HUES48 (cell line): ENCODE results near the gene FBP1.

ENCODE experiments used
- H3K27ac ChIP-seq: one replicate; pipeline ENCODE4 v1.7.0; 2013; ENCODE audit warnings: low read depth, low read length, inconsistent platforms
- H3K27me3 ChIP-seq: 2 replicates; pipeline ENCODE4 v1.6.1; 2013; ENCODE audit warnings: mild to moderate bottlenecking, low read length; ENCODE audit not compliant: control insufficient read depth, insufficient read depth
- H3K36me3 ChIP-seq: 2 replicates; pipeline ENCODE4 v1.6.1; 2013; ENCODE audit warnings: low read length; ENCODE audit not compliant: control insufficient read depth, insufficient read depth
- H3K4me1 ChIP-seq: 2 replicates; pipeline ENCODE4 v1.6.1; 2013; ENCODE audit warnings: mild to moderate bottlenecking, low read length; ENCODE audit not compliant: control insufficient read depth, insufficient read depth
- H3K4me3 ChIP-seq: 2 replicates; pipeline ENCODE4 v1.5.1; 2013; ENCODE audit warnings: mild to moderate bottlenecking, low read depth, low read length
- H3K9ac ChIP-seq: 2 replicates; pipeline ENCODE4 v1.6.1; 2013; ENCODE audit warnings: mild to moderate bottlenecking, low read depth, low read length, moderate library complexity
- H3K9me3 ChIP-seq: 2 replicates; pipeline ENCODE4 v1.6.1; 2013; ENCODE audit warnings: low read length; ENCODE audit not compliant: control insufficient read depth, insufficient read depth

FBP1 gene

DNA sequence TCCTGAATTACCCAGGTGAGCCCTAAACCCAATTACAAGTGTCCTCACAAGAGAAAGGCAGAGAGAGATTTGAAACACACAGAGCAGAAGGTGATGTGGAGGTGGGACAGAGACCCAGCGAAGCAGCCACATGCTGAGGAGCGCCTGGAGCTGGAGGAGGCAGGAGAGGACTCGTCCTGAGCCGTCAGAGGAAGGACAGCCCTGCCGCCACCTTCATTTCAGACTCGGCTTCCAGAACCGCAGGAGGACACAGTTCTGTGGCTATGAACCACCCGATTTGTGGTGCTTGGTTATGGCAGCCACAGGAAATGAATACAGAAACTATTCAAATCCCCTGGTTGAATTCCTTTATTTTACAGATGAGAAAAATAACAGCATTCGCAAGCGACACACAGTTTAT, 16.4 kb upstream of the FBP1 start:
- Histone ChIP-seq H3K27ac (no peak overlapping the region), H3K9me3 (no peaks in the 10 kb centered on the region), H3K9ac (no peak overlapping the region), H3K36me3 (no peaks in the 10 kb centered on the region), H3K4me1 (peaks cover 18% of the 10 kb centered on the region), H3K4me3 (no peak overlapping the region), H3K27me3 (no peaks in the 10 kb centered on the region)

DNA sequence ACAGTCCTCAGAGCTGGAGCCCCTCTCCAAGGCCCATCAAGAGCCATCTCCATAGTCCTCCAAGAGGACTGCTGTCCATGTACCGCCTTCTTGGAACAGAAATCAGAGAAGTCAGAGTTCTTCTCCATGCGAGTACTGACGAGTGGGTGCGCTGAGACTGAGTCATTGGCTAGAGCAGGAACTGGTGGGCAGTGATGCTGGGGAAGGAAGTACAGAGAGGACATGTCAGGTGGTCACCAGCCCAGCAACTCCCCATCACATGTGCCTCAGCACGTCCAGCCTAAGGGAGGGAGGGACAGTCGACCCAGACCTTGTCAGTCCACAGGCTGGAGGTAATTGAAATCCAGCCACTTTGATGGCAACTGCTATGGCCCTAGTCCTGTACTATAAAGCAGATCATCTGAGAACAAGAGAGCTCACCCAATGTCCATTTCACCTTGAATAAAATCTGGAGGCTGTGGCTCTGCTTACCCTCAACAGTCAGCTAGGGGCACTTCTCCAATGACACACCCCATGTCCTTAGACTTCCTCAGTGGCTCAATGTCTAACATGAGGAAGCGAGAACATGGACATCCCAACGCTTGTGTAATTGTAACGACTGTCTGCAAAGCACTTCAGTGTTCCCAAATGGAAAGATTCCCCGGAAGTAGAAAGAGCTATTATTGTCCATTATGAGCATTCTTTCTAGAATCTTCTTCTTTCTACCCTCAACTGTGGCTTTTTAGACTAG, 15.0 kb upstream of the FBP1 start:
- no peak overlapping the region for H3K4me3 ChIP-seq
- no peaks in the 10 kb centered on the region for H3K9me3 ChIP-seq
- peaks cover 18% of the 10 kb centered on the region for H3K4me1 ChIP-seq
- H3K9ac ChIP-seq: no peak overlapping the region
- no peaks in the 10 kb centered on the region for H3K27me3 ChIP-seq
- no peaks in the 10 kb centered on the region for H3K36me3 ChIP-seq
- no peak overlapping the region for H3K27ac ChIP-seq

- Histone ChIP-seq H3K36me3 (no peaks in the 10 kb centered on the region), H3K4me3 (no peak overlapping the region), H3K27ac (no peak overlapping the region), H3K4me1 (0 out of 2 replicates have a peak, but pooled peaks cover 2% of the 10 kb centered on the region), H3K9me3 (no peaks in the 10 kb centered on the region), H3K27me3 (no peaks in the 10 kb centered on the region), H3K9ac (no peak overlapping the region)
Measured at GRCh38 chr9:94650949-94651348, 11.6 kb upstream of the FBP1 start.

DNA sequence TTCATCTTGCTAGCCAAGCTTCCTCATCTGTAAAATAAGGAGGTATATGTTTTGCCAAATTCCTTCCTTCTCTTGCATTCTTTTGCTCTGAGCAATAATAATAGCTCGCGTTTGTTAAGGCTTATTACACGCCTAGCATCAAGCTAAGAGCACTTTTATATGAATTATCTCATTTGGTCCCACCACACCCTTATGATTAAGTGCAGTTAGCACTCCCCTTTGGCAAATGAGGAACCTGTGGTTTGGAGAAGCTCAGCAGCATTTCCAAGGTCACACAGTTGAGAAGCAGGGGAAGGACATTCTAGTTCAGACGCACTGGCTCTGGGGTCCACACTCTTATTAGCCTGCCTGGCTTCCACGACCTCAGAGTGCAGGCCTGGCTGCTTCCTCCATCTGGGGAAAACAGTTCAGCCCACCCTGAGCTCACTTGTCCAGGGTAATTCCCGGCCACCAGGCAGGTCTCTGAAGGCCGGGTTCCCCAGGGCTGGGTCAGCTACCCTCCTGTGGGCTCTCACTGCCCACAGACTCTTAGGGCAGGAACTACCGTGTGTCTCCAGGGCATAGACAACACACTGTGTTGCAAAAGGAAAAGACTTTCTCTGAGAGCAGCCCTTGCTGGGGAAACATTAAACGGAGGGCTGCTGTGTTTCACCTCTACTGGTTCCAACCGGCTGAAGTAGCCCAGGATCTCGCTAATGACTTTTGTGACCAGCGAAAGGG, 9.9 kb upstream of the FBP1 start:
- no peak overlapping the region for H3K9ac ChIP-seq
- no peaks in the 10 kb centered on the region for H3K36me3 ChIP-seq
- H3K9me3 ChIP-seq: no peaks in the 10 kb centered on the region
- no peak overlapping the region for H3K27ac ChIP-seq
- H3K4me3 ChIP-seq: no peak overlapping the region
- H3K4me1 ChIP-seq: no peaks in the 10 kb centered on the region
- no peaks in the 10 kb centered on the region for H3K27me3 ChIP-seq

DNA sequence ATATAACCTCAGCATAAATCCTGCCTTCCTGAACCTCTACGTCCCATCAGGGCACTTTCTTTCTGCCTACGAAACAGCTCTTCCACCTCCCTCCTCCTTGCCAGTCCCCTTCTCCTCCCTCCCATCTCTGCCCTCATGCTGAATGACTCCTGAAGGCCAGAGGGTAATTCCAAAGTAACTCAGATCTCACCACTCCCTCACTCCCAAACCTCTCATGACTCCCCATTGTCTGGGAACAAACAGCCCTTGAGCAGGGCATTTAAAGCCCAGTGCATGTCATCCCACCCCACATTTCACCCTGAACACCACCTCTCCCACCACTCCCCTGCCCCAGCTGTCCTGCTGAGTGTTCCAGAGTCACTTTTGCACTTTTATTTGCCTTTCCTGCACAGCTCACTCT, 8.9 kb upstream of the FBP1 start:
- no peak overlapping the region for H3K27ac ChIP-seq
- H3K27me3 ChIP-seq: peaks cover under 1% of the 10 kb centered on the region; the same call in 1 of the 2 replicates
- no peaks in the 10 kb centered on the region for H3K36me3 ChIP-seq
- H3K4me1 ChIP-seq: no peaks in the 10 kb centered on the region
- H3K4me3 ChIP-seq: no peak overlapping the region
- no peak overlapping the region for H3K9ac ChIP-seq
- no peaks in the 10 kb centered on the region for H3K9me3 ChIP-seq

- Histone ChIP-seq H3K4me3 (no peak overlapping the region), H3K4me1 (no peaks in the 10 kb centered on the region), H3K9ac (no peak overlapping the region), H3K27ac (no peak overlapping the region), H3K9me3 (no peaks in the 10 kb centered on the region), H3K27me3 (peaks cover 23% of the 10 kb centered on the region), H3K36me3 (no peaks in the 10 kb centered on the region)
Measured at GRCh38 chr9:94645901-94646300, 6.6 kb upstream of the FBP1 start.

DNA sequence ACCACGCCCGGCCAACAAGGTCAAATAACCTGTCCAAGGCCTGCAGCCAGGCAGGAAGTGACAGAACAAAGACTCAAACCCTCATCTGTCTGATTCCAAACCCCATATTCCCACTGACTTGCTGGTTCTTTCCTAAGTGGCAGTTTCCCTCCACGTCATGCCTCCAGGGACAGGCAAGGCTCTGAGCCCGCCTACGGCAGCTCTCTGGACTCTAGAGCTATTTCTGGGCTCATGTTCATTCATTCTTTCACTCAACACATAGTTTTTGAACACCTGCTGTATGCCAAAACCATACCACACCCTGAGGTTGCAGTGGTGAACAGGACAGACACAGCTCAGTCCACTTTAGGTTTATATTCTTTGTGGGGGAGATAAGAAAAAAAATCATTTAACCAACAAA, 5.2 kb upstream of the FBP1 start:
- no peak overlapping the region for H3K4me3 ChIP-seq
- no peaks in the 10 kb centered on the region for H3K9me3 ChIP-seq
- no peak overlapping the region for H3K27ac ChIP-seq
- peaks cover 37% of the 10 kb centered on the region for H3K27me3 ChIP-seq
- no peak overlapping the region for H3K9ac ChIP-seq
- no peaks in the 10 kb centered on the region for H3K36me3 ChIP-seq
- H3K4me1 ChIP-seq: peaks cover 7% of the 10 kb centered on the region; the same call in 1 of the 2 replicates

DNA sequence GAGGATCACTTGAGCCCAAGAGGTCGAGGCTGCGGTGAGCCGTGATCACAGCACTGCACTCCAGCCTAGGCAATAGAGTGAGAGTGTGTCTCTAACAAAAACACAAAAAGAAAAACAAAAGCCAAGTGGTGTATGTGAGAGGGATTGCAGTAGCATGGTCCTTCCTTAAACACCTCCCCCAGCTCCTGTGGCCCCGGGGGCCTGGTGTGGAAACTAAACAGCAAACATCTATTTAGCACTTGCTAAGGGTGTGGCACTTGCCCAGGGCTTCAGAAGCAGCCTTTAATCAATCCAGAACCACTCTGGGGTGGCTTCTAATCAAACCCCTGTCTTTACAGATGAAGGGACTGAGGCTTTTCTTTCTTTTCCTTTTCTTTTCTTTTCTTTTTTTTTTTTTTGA, 4.4 kb upstream of the FBP1 start:
- Histone ChIP-seq H3K27ac (no peak overlapping the region), H3K4me3 (no peak overlapping the region), H3K36me3 (no peaks in the 10 kb centered on the region), H3K9me3 (no peaks in the 10 kb centered on the region), H3K4me1 (peaks cover 7% of the 10 kb centered on the region; the same call in 1 of the 2 replicates), H3K9ac (no peak overlapping the region), H3K27me3 (peaks cover 45% of the 10 kb centered on the region)

GRCh38 chr9:94643176-94643575, 3.9 kb upstream of the FBP1 start:
- Histone ChIP-seq H3K27me3 (peaks cover 51% of the 10 kb centered on the region), H3K4me1 (peaks cover 7% of the 10 kb centered on the region; the same call in 1 of the 2 replicates), H3K36me3 (no peaks in the 10 kb centered on the region)

GRCh38 chr9:94642501-94642900, 3.2 kb upstream of the FBP1 start:
- no peak overlapping the region for H3K9ac ChIP-seq
- H3K4me1 ChIP-seq: peaks cover 7% of the 10 kb centered on the region; the same call in 1 of the 2 replicates
- no peak overlapping the region for H3K27ac ChIP-seq
- peaks cover 57% of the 10 kb centered on the region for H3K27me3 ChIP-seq
- no peaks in the 10 kb centered on the region for H3K36me3 ChIP-seq
- no peaks in the 10 kb centered on the region for H3K9me3 ChIP-seq
- no peak overlapping the region for H3K4me3 ChIP-seq

More at GRCh38 chr9:94643176-94643575, 3.9 kb upstream of the FBP1 start:
- H3K27ac ChIP-seq: no peak overlapping the region
- H3K9me3 ChIP-seq: no peaks in the 10 kb centered on the region
- H3K9ac ChIP-seq: no peak overlapping the region
- H3K4me3 ChIP-seq: no peak overlapping the region

GRCh38 chr9:94639999-94640376, 670 bp upstream of the FBP1 start:
- H3K9me3 ChIP-seq: no peaks in the 10 kb centered on the region
- H3K27ac ChIP-seq: peak overlapping the region; percentile 77
- peaks cover 7% of the 10 kb centered on the region; the same call in 1 of the 2 replicates for H3K4me1 ChIP-seq
- H3K4me3 ChIP-seq: peak overlapping the region; percentile 54
- H3K27me3 ChIP-seq: peaks cover 74% of the 10 kb centered on the region
- no peaks in the 10 kb centered on the region for H3K36me3 ChIP-seq
- peak overlapping the region; percentile 29; the same call in 1 of the 2 replicates for H3K9ac ChIP-seq
